Forelimb muscle (tissue), 1 donor: Measurements from ENCODE around the gene OS9. TPM values are rescaled to one million over a fixed set of nuclear protein-coding genes. Genes with fewer than 3 reads are reported as not detected.

ENCODE experiments used
- DNase-seq: peaks from one replicate; pipeline ENCODE4 v3.0.0-alpha.2; 2013; ENCODE audit warnings: low read depth
- polyA plus RNA-seq: library from polyadenylated mRNA; unstranded; fragments of 120-200 nt; gene quantifications from one replicate; pipeline ENCODE4 v1.2.1, GENCODE V29; 2013; ENCODE audit not compliant: insufficient read length

The OS9 gene
- polyA plus RNA-seq, 1 donor, result 107 TPM

GRCh38 chr12:57751788-57752667 lies 58.1 kb downstream of the OS9 start, which contains the start of gene CDK4:
Gene CDK4, minus strand, starts transcription at chr12:57752310. Its CDS starts 593 bp downstream, at chr12:57751717.
- DNase-seq, result peak; percentile 93

GRCh38 chr12:57752668-57753000 lies 58.7 kb downstream of the OS9 start:
- DNase-seq, result no peak

- no peak for DNase-seq
Observed at GRCh38 chr12:57753756-57754337, 59.9 kb downstream of the OS9 start.

- DNase-seq, result no peak
Observed at GRCh38 chr12:57754411-57755193, 60.7 kb downstream of the OS9 start, which contains the start of gene MARCHF9. Gene MARCHF9, plus strand, starts transcription at chr12:57755103. Its CDS starts 426 bp downstream, at chr12:57755529.

- no peak for DNase-seq
Observed at GRCh38 chr12:57755194-57755453, 61.2 kb downstream of the OS9 start.

- no peak for DNase-seq
Observed at GRCh38 chr12:57755454-57756372, 61.8 kb downstream of the OS9 start.

GRCh38 chr12:57756406-57757341 lies 62.7 kb downstream of the OS9 start:
- DNase-seq, result no peak

GRCh38 chr12:57757771-57758170 lies 63.8 kb downstream of the OS9 start:
- no peak for DNase-seq

GRCh38 chr12:57758552-57759359 lies 64.8 kb downstream of the OS9 start:
- no peak for DNase-seq

- DNase-seq, result no peak
Observed at GRCh38 chr12:57759360-57759980, 65.5 kb downstream of the OS9 start.

- DNase-seq, result no peak
Observed at GRCh38 chr12:57760347-57760982, 66.5 kb downstream of the OS9 start.

- no peak for DNase-seq
Observed at GRCh38 chr12:57761391-57761998, 67.6 kb downstream of the OS9 start.

- DNase-seq, result no peak
Observed at GRCh38 chr12:57762463-57762862, 68.5 kb downstream of the OS9 start.

GRCh38 chr12:57763881-57764661 lies 70.1 kb downstream of the OS9 start:
- DNase-seq, result no peak

- no peak for DNase-seq
Observed at GRCh38 chr12:57764662-57765002, 70.7 kb downstream of the OS9 start.

- no peak for DNase-seq
Observed at GRCh38 chr12:57765003-57765697, 71.2 kb downstream of the OS9 start.
